Hepatocyte (in vitro differentiated cells): ENCODE results near the gene HOXB13. TPM values are rescaled to one million over a fixed set of nuclear protein-coding genes. Genes with fewer than 3 reads are reported as not detected.

ENCODE experiments used
- DNase-seq: peaks from one replicate; pipeline ENCODE4 v3.0.0-alpha.2; 2016; ENCODE audit warnings: low spot score
- H2AFZ ChIP-seq: fragments of 200-600 bp; sonication (generic); 2 replicates; pipeline ENCODE4 v1.6.0; 2016; ENCODE audit warnings: antibody characterized with exemption, mild to moderate bottlenecking
- H3K27ac ChIP-seq: fragments of 200-600 bp; sonication (generic); 2 replicates; pipeline ENCODE4 v1.5.1; 2016; ENCODE audit warnings: mild to moderate bottlenecking
- H3K27me3 ChIP-seq: fragments of 200-600 bp; sonication (generic); 2 replicates; pipeline ENCODE4 v1.6.1; 2016
- H3K36me3 ChIP-seq: fragments of 200-600 bp; sonication (generic); replicated peaks from 2 replicates; pipeline ENCODE4 v1.5.1; 2016; ENCODE audit warnings: low read depth; ENCODE audit not compliant: insufficient read depth
- H3K4me1 ChIP-seq: fragments of 200-600 bp; sonication (generic); 2 replicates; pipeline ENCODE4 v1.5.1; 2016; ENCODE audit warnings: mild to moderate bottlenecking, moderate library complexity; ENCODE audit not compliant: insufficient read depth
- H3K4me2 ChIP-seq: fragments of 200-600 bp; sonication (generic); 2 replicates; pipeline ENCODE4 v1.6.0; 2016
- H3K4me3 ChIP-seq: fragments of 200-600 bp; sonication (generic); 2 replicates; pipeline ENCODE4 v1.5.1; 2016; ENCODE audit warnings: mild to moderate bottlenecking
- H3K79me2 ChIP-seq: fragments of 200-600 bp; sonication (generic); 2 replicates; pipeline ENCODE4 v1.6.0; 2017; ENCODE audit warnings: mild to moderate bottlenecking
- H3K9me2 ChIP-seq: fragments of 200-600 bp; sonication (generic); replicated peaks from 2 replicates; pipeline ENCODE4 v1.6.0; 2017; ENCODE audit warnings: mild to moderate bottlenecking; ENCODE audit not compliant: insufficient read depth
- H3K9me3 ChIP-seq: fragments of 200-600 bp; sonication (generic); 2 replicates; pipeline ENCODE4 v1.5.1; 2016; ENCODE audit warnings: low read depth, mild to moderate bottlenecking
- H4K20me1 ChIP-seq: fragments of 200-600 bp; sonication (generic); 2 replicates; pipeline ENCODE4 v1.6.0; 2016; ENCODE audit warnings: mild to moderate bottlenecking; ENCODE audit not compliant: insufficient read depth, poor library complexity, severe bottlenecking
- EZH2 ChIP-seq: fragments of 200-600 bp; sonication (generic); IDR thresholded peaks from 2 replicates; pipeline ENCODE4 v1.6.1; 2016; ENCODE audit warnings: antibody characterized with exemption, mild to moderate bottlenecking, borderline replicate concordance
- EZH2phosphoT487 ChIP-seq: fragments of 200-600 bp; sonication (generic); IDR thresholded peaks from one replicate; pipeline ENCODE4 v1.6.1; 2018; ENCODE audit warnings: antibody characterized with exemption, mild to moderate bottlenecking, low read depth, moderate library complexity; ENCODE audit not compliant: unreplicated experiment, severe bottlenecking
- WGBS: methylation state at CpG from one replicate; pipeline ENCODE4 v1.1.6; 2016; ENCODE audit warnings: low lambda C conversion rate; ENCODE audit errors: missing lambda C conversion rate; 5-methylcytosine and 5-hydroxymethylcytosine counted together
- polyA plus RNA-seq: library from polyadenylated mRNA; unstranded; fragments of >200 nt; fragmentation: Nextera tagmentation; extraction: Ambion mirVana; gene quantifications from 2 replicates; pipeline ENCODE4 v1.2.1, GENCODE V29; 2016
- total RNA-seq: library from RNA; depleted of rRNA; stranded (reverse); fragments of >200 nt; gene quantifications from 2 replicates; pipeline ENCODE4 v1.2.3, GENCODE V29; 2014
- TF ChIP-seq, protein P1 (sequence below): fragments of 200-600 bp; sonication (generic); IDR thresholded peaks from 2 replicates; pipeline ENCODE4 v1.5.1; 2016; ENCODE audit warnings: antibody characterized with exemption, mild to moderate bottlenecking; ENCODE audit not compliant: poor library complexity

Gene HOXB13
- total and polyA plus RNA-seq, 2 experiments from 2014 or later = 0.13 to 0.28 TPM

DNA sequence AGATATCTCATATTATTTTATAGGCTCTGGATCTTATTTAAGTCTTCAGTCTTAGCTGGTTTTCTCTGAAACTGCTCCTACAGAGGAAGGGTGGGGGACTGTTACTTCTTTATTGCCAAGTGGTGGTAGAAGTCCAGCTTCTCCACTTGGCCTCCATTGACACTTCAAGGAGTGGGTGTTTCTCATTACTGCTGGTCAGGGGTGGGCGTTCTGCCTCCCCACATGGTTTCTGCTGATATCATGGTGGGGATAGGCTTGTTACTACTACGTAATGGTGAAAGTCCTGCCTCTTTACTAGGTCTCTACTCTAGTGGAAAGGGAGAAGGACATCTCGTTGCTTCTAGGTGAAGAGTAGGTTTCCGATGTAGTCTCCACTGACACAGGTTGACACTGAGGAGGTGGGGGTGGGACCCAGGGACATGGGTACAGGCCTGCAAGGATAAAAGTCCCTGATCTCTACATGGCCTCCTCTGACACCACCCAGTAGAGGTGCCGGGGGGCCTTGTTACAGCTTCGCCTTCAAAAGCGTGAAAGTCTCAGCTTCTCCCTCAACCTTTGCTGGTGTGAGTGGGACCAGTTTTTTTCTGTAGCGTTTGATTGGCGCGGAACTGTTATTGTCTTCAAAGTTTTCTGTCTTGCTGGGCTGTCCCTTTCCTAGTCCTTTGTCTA, 26.6 kb downstream of the HOXB13 start:
- Histone ChIP-seq H3K4me3 (no peak overlapping the region), H3K4me2 (no peak overlapping the region), H3K79me2 (no peaks in the 10 kb centered on the region), H3K27ac (no peak overlapping the region), H3K9me2 (no peaks in the 10 kb centered on the region), H3K36me3 (no peaks in the 10 kb centered on the region), H3K4me1 (no peaks in the 10 kb centered on the region), H3K9me3 (no peaks in the 10 kb centered on the region), H3K27me3 (peaks cover 72% of the 10 kb centered on the region), H4K20me1 (no peaks in the 10 kb centered on the region), H2AFZ (no peak overlapping the region)
- DNase-seq = no peak
- no peak for TF ChIP-seq EZH2
- TF ChIP-seq, protein P1, sequence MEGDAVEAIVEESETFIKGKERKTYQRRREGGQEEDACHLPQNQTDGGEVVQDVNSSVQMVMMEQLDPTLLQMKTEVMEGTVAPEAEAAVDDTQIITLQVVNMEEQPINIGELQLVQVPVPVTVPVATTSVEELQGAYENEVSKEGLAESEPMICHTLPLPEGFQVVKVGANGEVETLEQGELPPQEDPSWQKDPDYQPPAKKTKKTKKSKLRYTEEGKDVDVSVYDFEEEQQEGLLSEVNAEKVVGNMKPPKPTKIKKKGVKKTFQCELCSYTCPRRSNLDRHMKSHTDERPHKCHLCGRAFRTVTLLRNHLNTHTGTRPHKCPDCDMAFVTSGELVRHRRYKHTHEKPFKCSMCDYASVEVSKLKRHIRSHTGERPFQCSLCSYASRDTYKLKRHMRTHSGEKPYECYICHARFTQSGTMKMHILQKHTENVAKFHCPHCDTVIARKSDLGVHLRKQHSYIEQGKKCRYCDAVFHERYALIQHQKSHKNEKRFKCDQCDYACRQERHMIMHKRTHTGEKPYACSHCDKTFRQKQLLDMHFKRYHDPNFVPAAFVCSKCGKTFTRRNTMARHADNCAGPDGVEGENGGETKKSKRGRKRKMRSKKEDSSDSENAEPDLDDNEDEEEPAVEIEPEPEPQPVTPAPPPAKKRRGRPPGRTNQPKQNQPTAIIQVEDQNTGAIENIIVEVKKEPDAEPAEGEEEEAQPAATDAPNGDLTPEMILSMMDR = no peak
- TF ChIP-seq EZH2phosphoT487 = no peak
- WGBS = 93% methylated on average over 10 of the region's 10 CpGs

DNA sequence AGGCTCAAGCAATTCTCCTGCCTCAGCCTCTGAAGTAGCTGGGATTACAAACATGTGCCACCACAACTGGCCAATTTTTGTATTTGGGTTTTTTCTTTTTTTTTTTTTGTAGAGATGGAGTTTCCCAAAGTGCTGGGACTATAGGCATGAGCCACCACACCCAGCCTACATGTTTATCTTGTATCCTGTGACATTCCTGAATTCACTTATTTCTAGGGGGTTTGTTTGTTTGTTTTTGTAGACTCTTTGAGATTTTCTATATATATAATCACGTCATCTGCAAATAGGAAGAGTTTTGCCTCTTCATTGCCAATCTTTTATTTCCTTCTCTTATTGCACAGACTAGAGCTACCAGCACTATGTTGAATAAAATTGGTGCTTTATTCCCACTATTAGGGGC, 35.4 kb downstream of the HOXB13 start:
- Histone ChIP-seq H3K4me3 (no peak overlapping the region), H3K27me3 (peaks cover 21% of the 10 kb centered on the region), H4K20me1 (no peaks in the 10 kb centered on the region), H3K9me3 (no peaks in the 10 kb centered on the region), H3K4me2 (no peak overlapping the region), H3K4me1 (no peaks in the 10 kb centered on the region), H2AFZ (no peak overlapping the region), H3K79me2 (no peaks in the 10 kb centered on the region), H3K27ac (no peak overlapping the region), H3K9me2 (no peaks in the 10 kb centered on the region), H3K36me3 (no peaks in the 10 kb centered on the region)
- TF ChIP-seq EZH2 = no peak
- TF ChIP-seq, protein P1 = no peak
- TF ChIP-seq EZH2phosphoT487 = no peak
- no peak for DNase-seq
- 36% methylated on average over 1 of the region's 1 CpG for WGBS

DNA sequence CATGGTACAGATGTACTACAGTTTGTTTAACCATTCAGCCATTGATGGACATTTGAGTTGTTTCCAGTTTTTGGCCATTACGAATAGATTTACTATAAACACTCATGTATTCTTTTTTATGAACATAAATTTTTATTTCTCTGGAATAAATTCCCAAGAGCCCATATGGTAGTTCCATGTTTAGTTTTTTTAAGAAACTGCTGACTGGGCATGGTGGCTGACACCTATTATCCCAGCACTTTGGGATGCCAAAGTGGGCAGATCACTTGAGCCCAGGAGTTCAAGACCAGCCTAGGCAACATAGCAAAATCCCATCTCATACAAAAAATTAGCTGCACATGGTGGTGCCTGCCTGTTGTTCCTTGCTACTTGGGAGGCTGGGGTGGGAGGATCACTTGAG, 36.5 kb downstream of the HOXB13 start:
- Histone ChIP-seq H2AFZ (no peak overlapping the region), H3K4me1 (no peaks in the 10 kb centered on the region), H3K4me3 (no peak overlapping the region), H3K27ac (no peak overlapping the region), H4K20me1 (no peaks in the 10 kb centered on the region), H3K4me2 (no peak overlapping the region), H3K36me3 (no peaks in the 10 kb centered on the region), H3K9me3 (no peaks in the 10 kb centered on the region), H3K9me2 (no peaks in the 10 kb centered on the region), H3K27me3 (peaks cover 21% of the 10 kb centered on the region), H3K79me2 (no peaks in the 10 kb centered on the region)
- DNase-seq = no peak
- no peak for TF ChIP-seq EZH2phosphoT487
- TF ChIP-seq, protein P1 = no peak
- TF ChIP-seq EZH2 = no peak
- 95% methylated on average over 1 of the region's 1 CpG for WGBS
